GM18511 (cell line): ENCODE measurements around the gene MON1B.
"Not testable (repeated sequence)": the region's sequence is repeated elsewhere in the genome, so short reads cannot be mapped to it uniquely, and the experiment has no call there.

Experiments used
- ATAC-seq: cut with Tn5 transposase; IDR thresholded peaks from one replicate; pipeline ENCODE4 v1.9.1; 2021; ENCODE audit warnings: mild to moderate bottlenecking, moderate library complexity; ENCODE audit not compliant: unreplicated experiment

Gene MON1B

GRCh38 chr16:77238593-77238992, 47.6 kb downstream of the MON1B start:
- no peak for ATAC-seq

- not testable (repeated sequence) for ATAC-seq
Measured at GRCh38 chr16:77242471-77242870, 51.5 kb downstream of the MON1B start.

GRCh38 chr16:77246150-77246549, 55.2 kb downstream of the MON1B start:
- no peak for ATAC-seq

GRCh38 chr16:77250400-77250799, 59.4 kb downstream of the MON1B start:
- no peak for ATAC-seq
